Fibroblast of lung (primary cell): ENCODE data around the gene BLACAT1.

Experiments
- CTCF ChIP-seq, 2 donors: IDR thresholded peaks in 1 of 2; conservative IDR thresholded peaks in 1 of 2; 1 replicate in 1 of 2; 2 replicates in 1 of 2; pipeline ENCODE4 v1.5.1; 2011 to 2012; ENCODE audit warnings: low read length in 2 of 2, control low read depth in 1 of 2, inconsistent platforms in 1 of 2, low read depth in 1 of 2, mild to moderate bottlenecking in 1 of 2
- EZH2 ChIP-seq: IDR thresholded peaks from 2 replicates; pipeline ENCODE4 v1.5.1; 2012; ENCODE audit warnings: low read length, control low read depth, mild to moderate bottlenecking; ENCODE audit errors: missing control alignments

GRCh38 chr1:205480349-205480985 is 24.6 kb upstream of the BLACAT1 start:
- TF ChIP-seq CTCF (conservative IDR thresholded peaks at IDR 0.05 in 1 of 2, IDR thresholded peaks at IDR 0.05 in 1 of 2; ENCODE audit: low read depth in 1 of 2, low read length in 2 of 2) = no peak
- TF ChIP-seq EZH2 = no peak
